Fibroblast of lung (primary cell): ENCODE results near the gene IMP3. TPM values are rescaled to one million over a fixed set of nuclear protein-coding genes. Genes with fewer than 3 reads are reported as not detected.

Source experiments
- DNase-seq, 2 donors: peaks; one replicate each; pipeline versions ENCODE4 v3.0.0 to v3.0.0-alpha.2; 2010; ENCODE audit warnings: low read depth in 2 of 2
- H2AFZ ChIP-seq: 2 replicates; pipeline ENCODE4 v1.5.1; 2012; ENCODE audit warnings: low read length, control low read depth, inconsistent platforms
- H3K27ac ChIP-seq: 2 replicates; pipeline ENCODE4 v1.5.1; 2011; ENCODE audit warnings: low read length, control low read depth; ENCODE audit not compliant: insufficient read depth
- H3K27me3 ChIP-seq: 2 replicates; pipeline ENCODE4 v1.5.1; 2011; ENCODE audit warnings: mild to moderate bottlenecking, low read length; ENCODE audit not compliant: control insufficient read depth, insufficient read depth
- H3K36me3 ChIP-seq: 2 replicates; pipeline ENCODE4 v1.5.1; 2011; ENCODE audit warnings: low read length; ENCODE audit not compliant: control insufficient read depth, insufficient read depth
- H3K4me1 ChIP-seq: 2 replicates; pipeline ENCODE4 v1.5.1; 2011; ENCODE audit warnings: low read length; ENCODE audit not compliant: control insufficient read depth, insufficient read depth; ENCODE audit errors: extremely low read depth
- H3K4me2 ChIP-seq: 2 replicates; pipeline ENCODE4 v1.5.1; 2011; ENCODE audit warnings: low read length, control low read depth; ENCODE audit not compliant: insufficient read depth; ENCODE audit errors: extremely low read depth
- H3K4me3 ChIP-seq, 4 experiments: fragments of 200-600 bp in 1 of 4; sonication (generic) in 1 of 4; replicated peaks in 1 of 4; 2 replicates each; pipeline ENCODE4 v1.5.1; 2011 to 2016; ENCODE audit warnings: low read length in 4 of 4, low read depth in 3 of 4, mild to moderate bottlenecking in 3 of 4, control low read depth in 2 of 4, inconsistent platforms in 1 of 4, mixed read lengths in 1 of 4; ENCODE audit not compliant: insufficient read depth in 1 of 4; ENCODE audit errors: control extremely low read depth in 1 of 4
- H3K79me2 ChIP-seq: 2 replicates; pipeline ENCODE4 v1.5.1; 2012; ENCODE audit warnings: mild to moderate bottlenecking, low read length, inconsistent platforms; ENCODE audit not compliant: control insufficient read depth, insufficient read depth
- H3K9ac ChIP-seq: 2 replicates; pipeline ENCODE4 v1.5.1; 2011; ENCODE audit warnings: mild to moderate bottlenecking, low read length, control low read depth; ENCODE audit not compliant: insufficient read depth
- H3K9me3 ChIP-seq: 2 replicates; pipeline ENCODE4 v1.5.1; 2012; ENCODE audit warnings: low read depth, low read length; ENCODE audit not compliant: control insufficient read depth, insufficient read depth
- H4K20me1 ChIP-seq: 2 replicates; pipeline ENCODE4 v1.5.1; 2011; ENCODE audit warnings: low read length; ENCODE audit not compliant: control insufficient read depth, insufficient read depth; ENCODE audit errors: extremely low read depth
- CTCF ChIP-seq, 2 donors: IDR thresholded peaks in 1 of 2; conservative IDR thresholded peaks in 1 of 2; 1 replicate in 1 of 2; 2 replicates in 1 of 2; pipeline ENCODE4 v1.5.1; 2011 to 2012; ENCODE audit warnings: low read length in 2 of 2, control low read depth in 1 of 2, inconsistent platforms in 1 of 2, low read depth in 1 of 2, mild to moderate bottlenecking in 1 of 2
- EZH2 ChIP-seq: IDR thresholded peaks from 2 replicates; pipeline ENCODE4 v1.5.1; 2012; ENCODE audit warnings: low read length, control low read depth, mild to moderate bottlenecking; ENCODE audit errors: missing control alignments
- polyA plus RNA-seq, 2 donors: library from polyadenylated mRNA; depleted of rRNA in 1 of 2; stranded (reverse) in 1 of 2; unstranded in 1 of 2; fragments of >200 nt; gene quantifications; 2 replicates each; pipeline ENCODE4 v1.2.1, GENCODE V29; 2011 to 2012; ENCODE audit warnings: missing spikeins in 1 of 2
- total RNA-seq: library from RNA; depleted of rRNA; stranded (reverse); fragments of >200 nt; gene quantifications from 2 replicates; pipeline ENCODE4 v1.2.1, GENCODE V29; 2014

The IMP3 gene
- total and polyA plus RNA-seq, 2 donors (not counting 1 experiment from before 2014, with no cell fraction given): 34.0 to 45.1 TPM

GRCh38 chr15:75661756-75662140 lies 21.7 kb upstream of the IMP3 start:
- Histone ChIP-seq H3K4me1 (peaks cover 35% of the 10 kb centered on the region), H3K4me2 (peak overlapping the region; percentile 63), H4K20me1 (no peaks in the 10 kb centered on the region), H3K27me3 (no peaks in the 10 kb centered on the region), H3K79me2 (peaks cover 17% of the 10 kb centered on the region), H3K27ac (peak overlapping the region; percentile 98), H2AFZ (no peak overlapping the region), H3K9me3 (no peaks in the 10 kb centered on the region), H3K4me3 (peak overlapping the region in 2 of 4 experiments; percentile 23 to 32), H3K9ac (peak overlapping the region; percentile 61), H3K36me3 (peaks cover 18% of the 10 kb centered on the region)
- no peak for TF ChIP-seq EZH2
- TF ChIP-seq CTCF (conservative IDR thresholded peaks at IDR 0.05 in 1 of 2, IDR thresholded peaks at IDR 0.05 in 1 of 2; ENCODE audit: low read depth in 1 of 2, low read length in 2 of 2): no peak
- DNase-seq: no peak

GRCh38 chr15:75661100-75661755 lies 21.2 kb upstream of the IMP3 start:
- no peaks in the 10 kb centered on the region for H4K20me1 ChIP-seq
- DNase-seq: peak; percentile 91 to 96
- peak overlapping the region; percentile 63 for H3K4me2 ChIP-seq
- peak overlapping the region; percentile 98 for H3K27ac ChIP-seq
- H3K36me3 ChIP-seq: peaks cover 23% of the 10 kb centered on the region
- peaks cover 32% of the 10 kb centered on the region for H3K4me1 ChIP-seq
- H2AFZ ChIP-seq: no peak overlapping the region
- TF ChIP-seq EZH2 (no peak), CTCF (conservative IDR thresholded peaks at IDR 0.05 in 1 of 2, IDR thresholded peaks at IDR 0.05 in 1 of 2; ENCODE audit: low read depth in 1 of 2, low read length in 2 of 2) (no peak)
- H3K79me2 ChIP-seq: peaks cover 22% of the 10 kb centered on the region
- H3K27me3 ChIP-seq: no peaks in the 10 kb centered on the region
- H3K4me3 ChIP-seq: peak overlapping the region in 2 of 4 experiments; percentile 23 to 32
- peak overlapping the region; percentile 61 for H3K9ac ChIP-seq
- no peaks in the 10 kb centered on the region for H3K9me3 ChIP-seq

GRCh38 chr15:75659928-75660645 lies 20.1 kb upstream of the IMP3 start:
- Histone ChIP-seq H3K9ac (no peak overlapping the region), H3K27me3 (no peaks in the 10 kb centered on the region), H3K4me1 (peaks cover 26% of the 10 kb centered on the region), H3K27ac (peak overlapping the region; percentile 98), H3K4me2 (no peak overlapping the region), H3K9me3 (no peaks in the 10 kb centered on the region), H3K79me2 (peaks cover 34% of the 10 kb centered on the region), H3K36me3 (peaks cover 23% of the 10 kb centered on the region), H3K4me3 (no peak overlapping the region), H4K20me1 (no peaks in the 10 kb centered on the region), H2AFZ (no peak overlapping the region)
- peak in 1 of 2 donors; percentile 27 for DNase-seq
- no peak for TF ChIP-seq EZH2
- TF ChIP-seq CTCF (conservative IDR thresholded peaks at IDR 0.05 in 1 of 2, IDR thresholded peaks at IDR 0.05 in 1 of 2; ENCODE audit: low read depth in 1 of 2, low read length in 2 of 2): no peak
